Measurements from ENCODE around the gene ADGRV1.
"Not testable (repeated sequence)": the region's sequence is repeated elsewhere in the genome, so short reads cannot be mapped to it uniquely, and the experiment has no call there.

ADGRV1 gene

GRCh38 chr5:90615355-90615754 lies 56.8 kb downstream of the ADGRV1 start:
- CTCF ChIA-PET: interaction anchor here (0.7 kb wide), 1 partner anchor 9 kb away, joined by 3 read pairs; no protein-coding TSS in a partner anchor
- POLR2A ChIA-PET: no interaction called here
- TF ChIP-seq BHLHE40 (IDR thresholded peaks at IDR 0.05; ENCODE audit: borderline replicate concordance) (no peak), ZNF384 (IDR thresholded peaks at IDR 0.05) (no peak), LEF1 (IDR thresholded peaks at IDR 0.05; ENCODE audit: borderline replicate concordance) (no peak), FOXM1 (IDR thresholded peaks at IDR 0.05; ENCODE audit: borderline replicate concordance) (no peak), SUZ12 (IDR thresholded peaks at IDR 0.05) (no peak), FOXA1 (IDR thresholded peaks at IDR 0.05) (no peak), TARDBP (IDR thresholded peaks at IDR 0.05) (no peak), FOXK2 (IDR thresholded peaks at IDR 0.05) (no peak), ARNT (IDR thresholded peaks at IDR 0.05) (no peak), ELF4 (IDR thresholded peaks at IDR 0.05) (no peak), NFRKB (IDR thresholded peaks at IDR 0.05) (no peak), L3MBTL2 (conservative IDR thresholded peaks at IDR 0.05) (no peak)

GRCh38 chr5:90618071-90618470 lies 59.5 kb downstream of the ADGRV1 start:
- no peak for TF ChIP-seq ARNT (IDR thresholded peaks at IDR 0.05)
- TF ChIP-seq CTBP1 (IDR thresholded peaks at IDR 0.05; ENCODE audit: borderline replicate concordance): no peak
- no peak for TF ChIP-seq FOXA1 (IDR thresholded peaks at IDR 0.05)
- TF ChIP-seq SP1 (IDR thresholded peaks at IDR 0.05): no peak
- TF ChIP-seq ELF4 (IDR thresholded peaks at IDR 0.05): no peak
- TF ChIP-seq SUZ12 (IDR thresholded peaks at IDR 0.05): no peak
- no peak for TF ChIP-seq BHLHE40 (IDR thresholded peaks at IDR 0.05; ENCODE audit: borderline replicate concordance)
- CTCF ChIA-PET: no interaction called here
- POLR2A ChIA-PET: no interaction called here
- DNase-seq (ENCODE audit: extremely low spot score): no peak

More at GRCh38 chr5:90615355-90615754, 56.8 kb downstream of the ADGRV1 start:
- DNase-seq (ENCODE audit: extremely low spot score): no peak

- POLR2A ChIA-PET; DNase-seq (ENCODE audit: extremely low spot score): not testable (repeated sequence)
Measured at GRCh38 chr5:90619762-90620161, 61.2 kb downstream of the ADGRV1 start.

GRCh38 chr5:90621848-90622247 lies 63.3 kb downstream of the ADGRV1 start:
- CTCF ChIA-PET: interaction anchor here (1.4 kb wide), 1 partner anchor 17 kb away, joined by 3 read pairs; no protein-coding TSS in a partner anchor
- DNase-seq (ENCODE audit: extremely low spot score): no peak
- no peak for TF ChIP-seq PKNOX1 (IDR thresholded peaks at IDR 0.05)
- TF ChIP-seq SP1 (IDR thresholded peaks at IDR 0.05): no peak
- TF ChIP-seq FOXA1 (IDR thresholded peaks at IDR 0.05): no peak
- TF ChIP-seq FOXK2 (IDR thresholded peaks at IDR 0.05): no peak
- TF ChIP-seq FOXM1 (IDR thresholded peaks at IDR 0.05; ENCODE audit: borderline replicate concordance): no peak
- POLR2A ChIA-PET: no interaction called here

More at GRCh38 chr5:90619762-90620161, 61.2 kb downstream of the ADGRV1 start:
- CTCF ChIA-PET: not testable (repeated sequence)

GRCh38 chr5:90626493-90626892 lies 67.9 kb downstream of the ADGRV1 start:
- no peak for TF ChIP-seq PKNOX1 (IDR thresholded peaks at IDR 0.05)
- no peak for DNase-seq (ENCODE audit: extremely low spot score)
- CTCF ChIA-PET: no interaction called here
- POLR2A ChIA-PET: no interaction called here

- DNase-seq (ENCODE audit: extremely low spot score): no peak
- POLR2A ChIA-PET: no interaction called here
- CTCF ChIA-PET: no interaction called here
- no peak for TF ChIP-seq BHLHE40 (IDR thresholded peaks at IDR 0.05; ENCODE audit: borderline replicate concordance)
- TF ChIP-seq FOXM1 (IDR thresholded peaks at IDR 0.05; ENCODE audit: borderline replicate concordance): no peak
- TF ChIP-seq NFRKB (IDR thresholded peaks at IDR 0.05): no peak
- TF ChIP-seq FOXK2 (IDR thresholded peaks at IDR 0.05): no peak
- TF ChIP-seq L3MBTL2 (conservative IDR thresholded peaks at IDR 0.05): no peak
- no peak for TF ChIP-seq ARNT (IDR thresholded peaks at IDR 0.05)
- no peak for TF ChIP-seq ZNF384 (IDR thresholded peaks at IDR 0.05)
- no peak for TF ChIP-seq SP1 (IDR thresholded peaks at IDR 0.05)
- TF ChIP-seq FOXA1 (IDR thresholded peaks at IDR 0.05): no peak
- TF ChIP-seq PKNOX1 (IDR thresholded peaks at IDR 0.05): no peak
- no peak for TF ChIP-seq HDGF (IDR thresholded peaks at IDR 0.05; ENCODE audit: borderline replicate concordance)
- TF ChIP-seq SUZ12 (IDR thresholded peaks at IDR 0.05): no peak
- no peak for TF ChIP-seq TARDBP (IDR thresholded peaks at IDR 0.05)
- no peak for TF ChIP-seq LEF1 (IDR thresholded peaks at IDR 0.05; ENCODE audit: borderline replicate concordance)
- no peak for TF ChIP-seq ELF4 (IDR thresholded peaks at IDR 0.05)
- no peak for TF ChIP-seq CTBP1 (IDR thresholded peaks at IDR 0.05; ENCODE audit: borderline replicate concordance)
Measured at GRCh38 chr5:90628492-90628891, 69.9 kb downstream of the ADGRV1 start.

- DNase-seq (ENCODE audit: extremely low spot score): no peak
- CTCF ChIA-PET: no interaction called here
- TF ChIP-seq BHLHE40 (IDR thresholded peaks at IDR 0.05; ENCODE audit: borderline replicate concordance): no peak
- TF ChIP-seq SUZ12 (IDR thresholded peaks at IDR 0.05): no peak
- TF ChIP-seq ELF4 (IDR thresholded peaks at IDR 0.05): no peak
- no peak for TF ChIP-seq NFRKB (IDR thresholded peaks at IDR 0.05)
- no peak for TF ChIP-seq FOXK2 (IDR thresholded peaks at IDR 0.05)
- TF ChIP-seq ZNF384 (IDR thresholded peaks at IDR 0.05): no peak
- no peak for TF ChIP-seq LEF1 (IDR thresholded peaks at IDR 0.05; ENCODE audit: borderline replicate concordance)
- no peak for TF ChIP-seq SP1 (IDR thresholded peaks at IDR 0.05)
- TF ChIP-seq TARDBP (IDR thresholded peaks at IDR 0.05): no peak
- no peak for TF ChIP-seq FOXM1 (IDR thresholded peaks at IDR 0.05; ENCODE audit: borderline replicate concordance)
- no peak for TF ChIP-seq FOXA1 (IDR thresholded peaks at IDR 0.05)
- no peak for TF ChIP-seq HDGF (IDR thresholded peaks at IDR 0.05; ENCODE audit: borderline replicate concordance)
- TF ChIP-seq L3MBTL2 (conservative IDR thresholded peaks at IDR 0.05): no peak
- no peak for TF ChIP-seq PKNOX1 (IDR thresholded peaks at IDR 0.05)
- no peak for TF ChIP-seq ARNT (IDR thresholded peaks at IDR 0.05)
- TF ChIP-seq CTBP1 (IDR thresholded peaks at IDR 0.05; ENCODE audit: borderline replicate concordance): no peak
- POLR2A ChIA-PET: interaction anchor here (0.9 kb wide), 1 partner anchor 145 kb away, joined by 3 read pairs; no protein-coding TSS in a partner anchor
Measured at GRCh38 chr5:90632791-90633190, 74.2 kb downstream of the ADGRV1 start.
